Measurements from ENCODE around the gene RD3L.

Gene RD3L

DNA sequence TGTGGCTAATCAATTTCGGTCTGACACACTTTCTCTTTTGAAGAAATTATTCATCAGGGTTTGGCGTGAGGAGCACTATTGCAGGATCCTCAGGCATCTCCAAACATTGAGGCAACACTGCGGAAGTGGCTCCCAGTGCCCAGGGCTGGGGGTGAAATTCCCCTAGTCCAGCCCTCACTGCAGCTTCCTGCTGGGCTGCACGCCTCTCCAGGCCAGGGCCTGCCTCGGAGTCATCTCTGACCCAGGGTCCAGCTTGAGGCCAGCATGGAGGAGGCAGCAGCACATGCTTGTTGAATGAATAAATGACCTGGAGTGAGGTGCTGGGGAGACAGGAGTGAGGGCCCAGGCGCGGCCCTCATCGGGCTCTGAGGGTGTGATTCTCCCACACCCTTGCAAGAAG is 50.1 kb downstream of the RD3L start:
- DNase-seq: no peak

DNA sequence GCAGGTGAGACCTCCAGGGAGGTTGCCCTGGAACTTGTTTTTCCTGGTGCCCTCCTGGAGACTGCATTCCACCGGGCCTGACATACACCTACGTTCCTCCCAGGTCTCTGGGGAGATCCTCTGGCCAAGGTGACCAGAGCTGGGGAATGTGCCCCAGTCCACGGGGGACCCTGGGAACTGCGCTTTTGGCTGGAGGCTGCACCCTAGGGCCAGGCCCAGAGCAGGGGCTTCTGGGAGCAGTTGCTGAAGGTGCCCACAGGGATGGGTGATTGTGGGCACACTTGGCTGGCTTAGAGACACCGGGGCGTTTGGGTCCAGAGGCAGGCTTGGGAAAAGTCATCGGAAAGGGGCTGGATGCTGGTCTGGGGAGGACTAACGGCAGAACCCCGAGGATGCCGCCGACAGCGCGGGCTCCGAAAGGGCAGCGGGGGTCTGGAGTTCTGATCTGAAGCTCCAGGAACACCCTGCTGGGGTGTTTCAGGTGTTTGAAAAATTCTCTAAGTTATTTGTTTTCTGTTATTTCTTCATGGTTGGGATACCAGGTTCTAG is 50.6 kb downstream of the RD3L start:
- no peak for DNase-seq

DNA sequence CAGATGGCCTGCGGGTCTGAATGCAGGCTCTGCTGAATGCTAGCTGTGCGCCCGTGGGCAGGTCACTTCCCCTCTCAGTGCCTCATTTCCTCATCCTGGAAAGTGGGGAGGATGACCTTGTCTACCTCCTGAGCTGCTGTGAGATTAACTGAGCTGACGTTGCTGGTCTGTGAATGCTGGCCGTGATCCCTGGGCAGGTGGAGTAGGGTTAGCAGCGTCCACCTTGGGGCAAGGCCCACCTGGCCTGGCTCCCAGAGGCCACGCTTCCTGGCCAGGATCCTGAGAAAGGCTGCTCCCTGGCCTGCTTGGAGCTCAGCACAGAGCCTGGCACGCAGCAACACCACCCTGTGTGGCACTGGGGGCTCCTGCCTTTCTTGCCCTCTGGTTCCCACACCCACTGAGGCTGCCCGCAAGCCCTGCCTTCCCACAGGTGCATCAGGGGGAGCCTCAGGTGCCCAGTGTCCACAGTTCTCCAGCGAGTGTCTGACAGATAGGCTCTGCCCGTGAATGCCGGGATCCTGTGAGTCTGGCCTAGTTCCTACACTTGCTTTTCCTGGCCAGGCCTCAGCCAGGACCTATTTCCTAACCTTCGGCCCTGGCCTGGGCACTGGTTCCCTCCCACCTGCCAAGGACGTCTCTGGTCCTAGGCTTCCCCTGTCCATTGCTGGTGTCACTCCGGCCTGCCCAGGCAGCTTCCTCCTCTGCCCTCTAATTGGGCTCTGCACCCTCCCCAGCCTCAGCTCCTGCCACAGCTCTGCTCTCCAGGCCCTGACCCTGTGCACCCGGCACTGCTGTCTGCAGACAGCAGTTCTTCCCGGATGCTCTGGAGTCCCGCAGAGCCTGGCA is 51.3 kb downstream of the RD3L start:
- DNase-seq: no peak

Measured in NCI-H226 (cell line).